ENCODE data around the gene GNAL. TPM values are rescaled to one million over a fixed set of nuclear protein-coding genes. Genes with fewer than 3 reads are reported as not detected.
"Not testable (repeated sequence)": the region's sequence is repeated elsewhere in the genome, so short reads cannot be mapped to it uniquely, and the experiment has no call there.

Gene GNAL
- polyA plus RNA-seq, 12 donors: 1.1 to 6.9 (median 2.1) TPM; not detected in 1

GRCh38 chr18:11872479-11873136, 183.5 kb downstream of the GNAL start:
- DNase-seq: no peak

GRCh38 chr18:11873670-11874340, 184.7 kb downstream of the GNAL start:
- DNase-seq: no peak

GRCh38 chr18:11874676-11875075, 185.6 kb downstream of the GNAL start:
- DNase-seq: no peak

- no peak for DNase-seq
These were observed 188.6 kb downstream of the GNAL start for GRCh38 chr18:11877497-11878135.

GRCh38 chr18:11880586-11881304, 191.7 kb downstream of the GNAL start:
- DNase-seq: no peak

GRCh38 chr18:11882636-11883035, 193.6 kb downstream of the GNAL start:
- no peak for DNase-seq

GRCh38 chr18:11883153-11883552, 194.1 kb downstream of the GNAL start:
- DNase-seq: no peak

- no peak for DNase-seq
These were observed 195.4 kb downstream of the GNAL start for GRCh38 chr18:11884396-11885030.

- DNase-seq: no peak
These were observed 196.3 kb downstream of the GNAL start for GRCh38 chr18:11885278-11885947.

- DNase-seq: no peak
These were observed 197.6 kb downstream of the GNAL start for GRCh38 chr18:11886577-11887110.

GRCh38 chr18:11887328-11888128, 198.5 kb downstream of the GNAL start:
- DNase-seq: no peak

GRCh38 chr18:11888726-11889125, 199.7 kb downstream of the GNAL start:
- no peak for DNase-seq

- DNase-seq: no peak
These were observed 200.2 kb downstream of the GNAL start for GRCh38 chr18:11889284-11889683.

- no peak for DNase-seq
These were observed 202.7 kb downstream of the GNAL start for GRCh38 chr18:11891737-11892136.

- not testable (repeated sequence) for DNase-seq
These were observed 203.4 kb downstream of the GNAL start for GRCh38 chr18:11892438-11892837.

- no peak for DNase-seq
These were observed 208.7 kb downstream of the GNAL start for GRCh38 chr18:11897781-11898180.

GRCh38 chr18:11899063-11899462, 210.0 kb downstream of the GNAL start:
- DNase-seq: no peak

GRCh38 chr18:11901826-11902438, 212.9 kb downstream of the GNAL start:
- DNase-seq: no peak

- no peak for DNase-seq
These were observed 213.6 kb downstream of the GNAL start for GRCh38 chr18:11902522-11903292.

Data from muscle of arm (tissue), 12 donors.